ENCODE measurements around the gene EMC10. TPM values are rescaled to one million over a fixed set of nuclear protein-coding genes. Genes with fewer than 3 reads are reported as not detected.

EMC10 gene
- total RNA-seq, 2 experiments from 2014 or later = 39.1 to 44.4 TPM

DNA sequence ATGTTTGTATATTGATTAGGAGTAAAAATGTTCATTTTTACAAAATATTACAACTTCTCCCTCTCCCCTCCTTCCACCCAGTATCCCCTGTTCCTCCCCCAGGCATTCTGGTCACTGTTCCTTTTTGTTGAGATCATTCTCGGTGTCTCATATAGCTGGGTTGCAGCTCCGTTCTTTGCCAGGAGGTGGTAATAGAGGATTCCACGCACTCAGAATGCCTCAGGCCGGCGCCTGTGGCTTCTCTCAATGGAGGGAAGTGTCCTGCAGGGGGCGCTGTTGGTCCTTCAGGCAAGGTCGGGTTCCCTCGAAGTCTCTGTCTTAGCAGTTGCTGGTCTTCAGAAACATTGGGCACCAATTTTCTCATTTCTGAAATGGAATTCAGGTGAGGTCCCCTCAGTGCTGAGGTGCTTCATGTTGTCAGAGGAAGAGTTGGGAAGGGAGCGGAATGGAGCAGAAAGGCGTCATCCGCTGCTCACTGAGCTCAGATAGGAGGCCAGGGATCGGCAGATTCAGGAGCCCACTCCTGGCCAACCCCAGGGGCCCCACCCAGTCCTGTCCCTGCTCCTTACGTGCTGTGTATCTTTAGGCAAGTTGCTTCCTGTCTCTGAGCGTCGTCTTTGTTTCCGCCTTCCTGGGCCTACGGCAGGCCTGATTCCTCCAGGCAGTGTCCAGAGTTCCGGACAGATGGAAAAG, 10.7 kb downstream of the EMC10 start:
- intact Hi-C loops (cut with micrococcal nuclease; ENCODE audit: unreplicated experiment) = no loop called here
- Histone ChIP-seq H3K27ac (ENCODE audit: low read depth, low read length, poor library complexity, severe bottlenecking) (no peak overlapping the region), H3K4me3 (ENCODE audit: low read depth, low read length, poor library complexity, severe bottlenecking) (no peak overlapping the region), H4K20me1 (ENCODE audit: insufficient read depth, low read length) (no peaks in the 10 kb centered on the region), H3K9me3 (ENCODE audit: low read length) (peaks cover 13% of the 10 kb centered on the region), H3K9me2 (ENCODE audit: insufficient read depth, low read length) (no peaks in the 10 kb centered on the region), H2AFZ (ENCODE audit: low read length) (no peak overlapping the region), H3K79me2 (ENCODE audit: insufficient read depth, low read depth, low read length) (no peaks in the 10 kb centered on the region), H3K4me1 (ENCODE audit: insufficient read depth, low read length, poor library complexity, severe bottlenecking) (no peaks in the 10 kb centered on the region), H3K4me2 (ENCODE audit: low read length) (no peak overlapping the region), H3K36me3 (ENCODE audit: insufficient read depth, low read length) (peaks cover 48% of the 10 kb centered on the region)
- CTCF ChIA-PET (ENCODE audit: unreplicated experiment) = no interaction called here
- no TSS peak for BruUV-seq (replicated peaks)
- TF ChIP-seq EZH2phosphoT487 (IDR thresholded peaks at IDR 0.05; ENCODE audit: borderline replicate concordance, low read depth, low read length) = no peak
- TF ChIP-seq, protein P1, sequence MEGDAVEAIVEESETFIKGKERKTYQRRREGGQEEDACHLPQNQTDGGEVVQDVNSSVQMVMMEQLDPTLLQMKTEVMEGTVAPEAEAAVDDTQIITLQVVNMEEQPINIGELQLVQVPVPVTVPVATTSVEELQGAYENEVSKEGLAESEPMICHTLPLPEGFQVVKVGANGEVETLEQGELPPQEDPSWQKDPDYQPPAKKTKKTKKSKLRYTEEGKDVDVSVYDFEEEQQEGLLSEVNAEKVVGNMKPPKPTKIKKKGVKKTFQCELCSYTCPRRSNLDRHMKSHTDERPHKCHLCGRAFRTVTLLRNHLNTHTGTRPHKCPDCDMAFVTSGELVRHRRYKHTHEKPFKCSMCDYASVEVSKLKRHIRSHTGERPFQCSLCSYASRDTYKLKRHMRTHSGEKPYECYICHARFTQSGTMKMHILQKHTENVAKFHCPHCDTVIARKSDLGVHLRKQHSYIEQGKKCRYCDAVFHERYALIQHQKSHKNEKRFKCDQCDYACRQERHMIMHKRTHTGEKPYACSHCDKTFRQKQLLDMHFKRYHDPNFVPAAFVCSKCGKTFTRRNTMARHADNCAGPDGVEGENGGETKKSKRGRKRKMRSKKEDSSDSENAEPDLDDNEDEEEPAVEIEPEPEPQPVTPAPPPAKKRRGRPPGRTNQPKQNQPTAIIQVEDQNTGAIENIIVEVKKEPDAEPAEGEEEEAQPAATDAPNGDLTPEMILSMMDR (conservative IDR thresholded peaks at IDR 0.05; ENCODE audit: low read length) = peak; percentile 90
- peak; percentile 60 for DNase-seq (ENCODE audit: low spot score)
- POLR2A ChIA-PET = no interaction called here

DNA sequence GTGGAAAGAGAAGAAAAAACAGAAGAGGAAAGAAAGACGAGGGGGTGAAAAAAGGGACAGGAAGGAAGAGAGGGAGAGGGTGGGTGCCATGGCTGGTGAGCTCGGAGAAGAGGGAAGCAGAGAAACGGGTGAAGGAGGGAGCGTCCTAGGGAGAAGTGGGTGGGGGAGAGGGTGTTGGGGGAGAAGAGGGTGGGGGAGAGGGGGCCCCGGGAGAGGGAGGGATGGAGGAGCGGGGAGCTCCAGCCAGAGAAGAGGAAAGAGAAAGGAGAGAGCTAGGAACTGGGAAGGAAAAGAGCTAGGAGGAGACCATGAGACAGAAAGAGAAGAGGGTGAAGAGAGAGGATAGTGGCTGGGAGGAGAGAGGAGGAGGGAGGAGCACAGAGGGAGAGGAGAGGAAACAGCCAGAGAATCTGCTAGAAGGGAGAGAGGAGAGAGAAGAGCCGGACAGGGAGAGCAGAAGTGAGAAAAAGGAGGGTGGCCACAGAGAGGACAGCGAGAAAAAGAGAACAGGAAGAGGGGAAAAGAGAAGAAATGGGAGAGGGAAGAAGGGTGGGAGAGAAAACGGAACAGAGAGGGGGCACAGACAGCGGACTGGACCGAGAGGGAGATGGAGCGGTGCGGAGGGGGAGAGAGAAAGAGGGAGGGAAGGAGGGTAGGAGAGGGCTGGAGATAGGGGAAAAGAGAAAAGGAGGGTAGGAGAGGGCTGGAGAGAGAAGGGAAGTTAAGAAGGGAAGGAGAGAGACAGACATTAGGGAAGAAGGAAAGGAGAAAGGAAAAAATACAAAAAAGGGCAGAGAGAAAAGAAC, 12.3 kb downstream of the EMC10 start:
- Histone ChIP-seq H3K4me1 (ENCODE audit: insufficient read depth, low read length, poor library complexity, severe bottlenecking) (no peaks in the 10 kb centered on the region), H3K9me2 (ENCODE audit: insufficient read depth, low read length) (no peaks in the 10 kb centered on the region), H3K4me3 (ENCODE audit: low read depth, low read length, poor library complexity, severe bottlenecking) (no peak overlapping the region), H2AFZ (ENCODE audit: low read length) (no peak overlapping the region), H3K27ac (ENCODE audit: low read depth, low read length, poor library complexity, severe bottlenecking) (no peak overlapping the region), H4K20me1 (ENCODE audit: insufficient read depth, low read length) (no peaks in the 10 kb centered on the region), H3K9me3 (ENCODE audit: low read length) (peaks cover 13% of the 10 kb centered on the region), H3K4me2 (ENCODE audit: low read length) (no peak overlapping the region), H3K36me3 (ENCODE audit: insufficient read depth, low read length) (peaks cover 34% of the 10 kb centered on the region), H3K79me2 (ENCODE audit: insufficient read depth, low read depth, low read length) (no peaks in the 10 kb centered on the region)
- DNase-seq (ENCODE audit: low spot score) = no peak
- TF ChIP-seq, protein P1 (conservative IDR thresholded peaks at IDR 0.05; ENCODE audit: low read length) = no peak
- TF ChIP-seq EZH2phosphoT487 (IDR thresholded peaks at IDR 0.05; ENCODE audit: borderline replicate concordance, low read depth, low read length) = no peak
- intact Hi-C loops (cut with micrococcal nuclease; ENCODE audit: unreplicated experiment) = no loop called here
- no TSS peak for BruUV-seq (replicated peaks)
- CTCF ChIA-PET (ENCODE audit: unreplicated experiment) = no interaction called here
- POLR2A ChIA-PET = interaction anchor here (0.6 kb wide), 1 partner anchor 208 kb away, joined by 5 read pairs; no protein-coding TSS in a partner anchor
